Ammon's horn (tissue), 1 donor: Measurements from ENCODE around the gene CACNG1.

Source experiments
- DNase-seq: peaks from one replicate; pipeline ENCODE4 v3.0.0-alpha.2; 2016; ENCODE audit warnings: low spot score

CACNG1 gene

GRCh38 chr17:67051837-67052236, 7.5 kb downstream of the CACNG1 start:
- no peak for DNase-seq

- DNase-seq = no peak
Measured at GRCh38 chr17:67052720-67053437, 8.5 kb downstream of the CACNG1 start.

DNA sequence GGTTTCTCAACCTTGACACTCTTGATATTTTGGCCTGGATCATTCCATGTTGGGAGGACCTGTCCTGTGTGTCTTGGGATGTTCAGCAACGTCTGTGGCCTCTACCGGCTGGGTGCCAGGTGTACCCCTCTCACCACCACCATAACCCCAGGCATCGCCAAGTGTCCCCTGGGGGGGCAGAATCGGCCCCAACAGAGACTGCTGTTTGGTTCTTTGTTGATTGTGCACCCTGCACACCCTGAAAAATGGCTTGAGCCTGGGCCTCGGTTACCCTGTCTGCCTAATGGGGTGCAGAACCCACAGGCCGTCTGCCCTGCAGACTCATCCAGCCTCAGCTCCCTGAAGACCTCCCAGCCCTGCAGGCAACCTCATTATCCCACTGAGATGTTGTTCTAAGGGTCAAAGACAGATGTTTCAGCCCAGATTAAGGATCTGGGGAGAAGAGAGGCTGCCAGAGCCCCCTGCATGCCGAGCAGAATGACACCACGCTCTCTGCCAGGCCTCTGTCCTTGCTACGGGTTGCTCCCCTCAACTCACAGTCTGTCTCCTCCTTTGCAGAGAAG, 9.2 kb downstream of the CACNG1 start:
- no peak for DNase-seq

DNA sequence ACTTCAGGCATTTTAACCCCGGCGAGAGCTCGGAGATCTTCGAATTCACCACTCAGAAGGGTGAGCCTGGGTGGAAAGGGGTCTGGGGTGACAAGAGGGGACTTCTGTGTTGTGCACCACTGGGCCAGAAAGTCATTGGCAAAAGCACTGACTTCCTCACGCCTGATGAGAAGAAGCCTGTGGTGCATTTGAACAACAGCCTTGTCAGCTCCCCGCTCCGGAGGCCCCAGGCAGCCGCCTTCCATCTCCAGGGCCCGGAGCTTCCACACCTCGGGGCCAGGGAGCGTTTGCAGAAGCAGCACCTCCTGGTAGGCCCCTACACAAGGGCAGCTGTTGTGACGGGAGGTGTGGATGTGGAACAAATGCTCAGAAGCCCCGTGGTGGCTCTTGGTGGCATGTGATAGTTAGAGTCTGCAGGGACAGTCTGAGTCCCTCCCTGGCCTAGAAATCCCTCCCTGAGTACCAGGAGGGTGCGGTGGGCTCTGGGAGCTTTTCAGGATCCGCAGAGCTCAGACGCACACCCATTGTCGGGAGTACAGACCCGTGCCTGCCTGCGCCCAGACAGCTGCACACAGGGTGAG, 9.7 kb downstream of the CACNG1 start:
- no peak for DNase-seq

GRCh38 chr17:67054608-67055007, 10.3 kb downstream of the CACNG1 start:
- no peak for DNase-seq

DNA sequence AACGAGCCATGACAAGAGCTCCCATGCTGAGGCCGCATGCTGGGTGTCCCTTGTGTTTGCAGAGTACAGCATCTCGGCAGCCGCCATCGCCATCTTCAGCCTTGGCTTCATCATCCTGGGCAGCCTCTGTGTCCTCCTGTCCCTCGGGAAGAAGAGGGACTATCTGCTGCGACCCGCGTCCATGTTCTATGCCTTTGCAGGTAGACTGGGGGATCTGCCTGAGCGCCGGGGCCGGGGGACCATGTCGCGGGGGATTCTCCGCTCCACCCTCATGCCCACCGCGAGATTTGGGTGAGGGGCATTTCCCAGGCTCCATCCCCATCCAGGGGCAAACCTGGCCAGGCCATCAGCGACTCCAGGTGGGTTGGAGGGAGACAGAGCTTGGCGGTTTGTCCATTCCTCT, 10.7 kb downstream of the CACNG1 start:
- no peak for DNase-seq

DNA sequence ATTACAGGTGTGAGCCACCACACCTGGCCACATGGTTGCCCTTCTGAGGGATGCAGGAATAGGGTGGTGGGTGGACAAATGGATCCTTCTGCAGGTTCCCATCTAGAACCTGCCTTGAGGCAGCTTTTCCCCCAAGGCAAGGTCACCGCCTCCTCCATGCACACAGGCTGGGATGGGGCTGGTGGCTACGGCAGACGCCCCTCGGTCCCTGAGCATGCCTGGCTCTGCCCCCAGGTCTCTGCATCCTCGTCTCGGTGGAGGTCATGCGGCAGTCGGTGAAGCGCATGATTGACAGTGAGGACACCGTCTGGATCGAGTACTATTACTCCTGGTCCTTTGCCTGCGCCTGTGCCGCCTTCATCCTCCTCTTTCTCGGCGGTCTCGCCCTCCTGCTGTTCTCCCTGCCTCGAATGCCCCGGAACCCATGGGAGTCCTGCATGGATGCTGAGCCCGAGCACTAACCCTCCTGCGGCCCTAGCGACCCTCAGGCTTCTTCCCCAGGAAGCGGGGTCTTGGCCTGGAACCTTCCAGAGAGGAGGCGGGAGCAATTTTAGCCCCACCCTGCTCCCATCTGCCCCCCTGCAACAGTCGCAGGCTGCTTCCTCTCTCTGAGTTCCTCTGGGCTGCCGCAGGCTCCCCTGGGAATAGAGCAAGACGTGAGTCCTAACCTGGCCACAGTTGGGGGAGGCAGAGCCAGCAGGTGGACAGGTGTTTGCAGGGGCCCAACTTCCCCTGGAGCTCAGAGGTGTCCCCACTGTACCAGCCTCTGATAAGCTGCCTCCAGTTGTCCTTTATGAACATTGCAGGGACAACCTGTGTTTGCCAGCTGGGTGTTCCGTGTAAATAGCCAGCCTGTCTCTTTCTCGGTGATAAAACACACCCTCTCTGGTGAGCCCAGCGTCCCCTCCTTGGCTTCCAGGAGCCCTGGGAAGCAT, 11.7 kb downstream of the CACNG1 start:
- no peak for DNase-seq

GRCh38 chr17:67056746-67057490, 12.6 kb downstream of the CACNG1 start:
- no peak for DNase-seq

GRCh38 chr17:67058036-67058435, 13.7 kb downstream of the CACNG1 start:
- no peak for DNase-seq

DNA sequence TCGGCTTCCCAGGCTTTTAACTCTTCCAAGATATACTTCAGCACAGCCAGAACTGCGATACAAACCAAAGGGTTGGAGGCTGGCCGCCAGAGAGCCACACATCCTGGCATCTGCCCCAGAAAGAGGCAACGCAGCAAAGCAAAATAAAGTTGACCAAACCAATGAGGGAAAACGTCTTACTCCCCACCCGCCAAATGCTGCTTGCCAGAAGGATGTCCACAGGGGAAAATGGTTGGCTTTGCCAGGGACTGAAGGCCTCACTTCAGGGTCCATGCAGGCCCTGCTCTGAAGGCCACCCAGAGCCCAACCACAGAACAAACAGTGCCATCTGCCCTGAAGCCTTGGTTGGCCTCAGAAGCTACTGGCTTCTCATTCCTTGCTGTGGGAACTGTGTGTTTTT, 15.0 kb downstream of the CACNG1 start:
- peak; percentile 15 for DNase-seq

- no peak for DNase-seq
Measured at GRCh38 chr17:67063141-67063540, 18.8 kb downstream of the CACNG1 start.

DNA sequence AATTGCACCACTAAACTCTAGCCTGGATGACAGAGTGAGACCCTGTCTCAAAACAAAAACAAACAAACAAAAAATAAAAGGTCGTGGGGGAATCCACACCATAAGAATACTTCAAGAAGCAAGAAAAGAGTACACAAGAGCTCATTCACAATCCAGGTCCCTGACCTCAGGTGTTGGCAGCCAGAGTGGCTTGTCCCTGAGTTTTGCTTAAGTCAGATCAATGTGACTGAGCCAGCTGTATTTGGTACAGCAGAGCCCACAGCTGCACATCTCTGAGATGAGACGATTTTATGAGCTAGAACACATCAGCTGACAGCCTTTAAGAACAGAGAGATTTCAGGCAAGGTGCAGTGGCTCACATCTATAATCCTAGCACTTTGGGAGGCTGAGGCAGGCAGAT, 22.4 kb downstream of the CACNG1 start:
- DNase-seq = no peak

DNA sequence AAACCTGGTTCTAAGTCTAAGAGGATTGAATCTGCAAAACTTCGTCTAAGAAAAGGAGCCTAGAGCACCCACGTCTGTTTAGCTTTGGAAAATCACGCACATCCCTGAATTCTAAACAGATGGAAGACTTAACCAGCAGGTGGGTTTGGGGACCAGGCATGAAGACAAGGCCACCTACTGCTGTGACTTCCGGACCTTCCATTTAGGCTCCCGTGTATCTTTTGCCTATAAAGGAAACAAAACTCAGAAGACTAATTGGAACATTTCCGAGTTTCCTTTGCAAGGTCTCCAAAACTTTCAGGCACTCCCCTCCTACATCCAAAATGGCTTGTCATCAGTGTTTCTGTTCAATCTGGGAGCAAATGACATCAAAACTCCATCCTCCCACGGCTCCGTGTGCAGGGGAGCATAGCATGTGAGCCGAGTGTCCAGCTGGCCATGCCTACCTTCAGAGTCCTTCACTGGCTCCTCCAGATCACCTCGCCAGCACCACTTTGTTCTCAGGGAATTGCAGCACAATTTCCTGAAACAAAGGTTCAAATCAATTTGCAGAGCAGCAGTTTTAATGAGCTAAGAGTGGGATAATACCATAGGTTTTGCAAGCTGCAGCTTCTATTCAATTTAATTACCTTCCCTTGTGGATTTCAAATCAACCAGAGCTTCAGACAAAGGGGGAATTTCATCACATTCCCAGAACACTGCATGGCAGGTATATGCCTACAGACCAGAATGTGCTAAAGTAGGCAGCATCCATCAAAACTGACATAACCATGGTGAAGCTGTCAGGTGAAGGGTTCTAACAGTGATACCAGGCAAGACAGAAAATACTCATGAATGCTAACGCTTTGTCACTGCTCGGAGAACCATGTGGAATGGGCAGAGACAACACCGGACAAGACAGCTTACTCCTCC, 23.5 kb downstream of the CACNG1 start:
- DNase-seq = no peak

DNA sequence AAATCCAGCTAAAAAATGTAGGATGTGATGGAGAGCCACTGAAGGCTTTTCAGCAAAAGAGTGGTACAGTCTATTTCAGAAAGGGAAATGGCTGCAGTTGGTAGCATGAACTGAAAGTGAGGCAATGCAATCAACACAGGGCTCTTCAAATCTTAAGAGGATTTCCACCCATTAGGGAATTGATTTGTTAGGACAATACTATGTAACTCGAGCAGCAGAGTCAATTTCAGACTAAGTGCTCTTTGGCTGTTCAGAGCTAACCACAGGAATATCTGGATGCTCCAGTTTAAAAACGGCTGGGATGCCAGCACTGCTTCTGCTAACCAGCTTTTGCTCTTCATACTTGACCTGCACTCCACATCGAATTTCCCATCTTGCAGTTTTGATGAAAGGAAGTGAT, 24.6 kb downstream of the CACNG1 start:
- no peak for DNase-seq

DNA sequence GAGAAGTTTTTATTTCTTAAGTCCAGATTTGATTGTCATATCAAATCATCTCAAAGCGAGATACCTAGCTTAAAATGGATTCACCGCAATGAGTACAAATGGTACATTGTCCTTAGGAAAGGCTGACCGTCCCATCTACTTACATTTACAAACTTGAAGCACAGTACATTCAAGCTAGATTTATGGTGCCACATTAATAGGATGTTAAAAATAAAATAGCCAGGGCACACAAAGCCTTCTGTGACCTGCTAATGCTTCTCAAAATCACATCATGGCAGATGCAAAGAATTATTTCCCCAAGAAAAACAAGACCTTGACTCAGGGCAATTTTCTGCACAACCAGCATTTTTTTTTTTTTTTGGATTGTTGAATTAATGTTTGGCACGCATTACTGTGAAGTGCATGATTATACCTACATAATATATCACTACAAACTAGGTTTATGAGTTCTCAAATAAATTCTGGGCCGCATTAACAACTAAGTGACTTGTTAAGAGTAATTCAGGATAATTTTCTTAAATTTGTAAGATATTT, 25.3 kb downstream of the CACNG1 start:
- DNase-seq = no peak

- DNase-seq = no peak
Measured at GRCh38 chr17:67071595-67071994, 27.2 kb downstream of the CACNG1 start.

DNA sequence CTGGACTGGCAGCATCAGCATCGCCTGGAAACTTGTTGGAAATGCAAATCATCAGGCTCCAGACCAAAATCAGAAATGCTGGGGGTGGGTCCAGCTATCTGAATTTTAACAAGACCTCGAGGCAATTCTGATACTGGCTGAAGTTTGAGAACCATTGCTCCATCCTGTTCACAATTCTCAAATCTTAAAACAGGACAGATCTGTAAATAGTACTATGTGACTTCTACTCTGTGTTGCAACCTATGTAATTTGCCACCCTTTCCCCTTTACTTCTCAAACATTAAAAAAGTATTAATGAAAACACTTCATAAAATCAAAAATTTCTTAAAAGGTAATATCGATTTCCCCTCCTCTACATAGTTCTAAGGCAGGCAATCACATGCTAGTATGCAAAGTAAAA, 28.5 kb downstream of the CACNG1 start:
- no peak for DNase-seq

GRCh38 chr17:67074781-67075180, 30.4 kb downstream of the CACNG1 start:
- no peak for DNase-seq

DNA sequence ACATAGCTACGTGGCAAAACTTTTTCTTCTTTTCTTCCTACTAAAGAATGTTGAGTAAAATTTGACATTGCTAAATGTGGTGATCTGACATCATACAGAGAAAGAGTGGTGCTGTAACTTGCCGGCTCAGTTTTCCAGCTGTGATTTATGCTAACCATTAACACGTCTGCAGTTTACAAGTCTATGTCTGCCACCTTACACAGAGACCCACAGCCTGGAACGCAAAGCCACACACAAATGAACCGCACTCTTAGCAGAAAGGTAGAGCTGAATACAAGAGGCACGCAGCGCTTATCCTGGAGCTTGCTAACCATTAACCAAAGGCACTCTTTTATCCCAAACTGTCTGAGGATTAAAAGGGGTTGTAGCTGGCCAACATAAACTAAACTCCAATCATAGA, 31.9 kb downstream of the CACNG1 start:
- no peak for DNase-seq

- DNase-seq = no peak
Measured at GRCh38 chr17:67078292-67078691, 33.9 kb downstream of the CACNG1 start.

DNA sequence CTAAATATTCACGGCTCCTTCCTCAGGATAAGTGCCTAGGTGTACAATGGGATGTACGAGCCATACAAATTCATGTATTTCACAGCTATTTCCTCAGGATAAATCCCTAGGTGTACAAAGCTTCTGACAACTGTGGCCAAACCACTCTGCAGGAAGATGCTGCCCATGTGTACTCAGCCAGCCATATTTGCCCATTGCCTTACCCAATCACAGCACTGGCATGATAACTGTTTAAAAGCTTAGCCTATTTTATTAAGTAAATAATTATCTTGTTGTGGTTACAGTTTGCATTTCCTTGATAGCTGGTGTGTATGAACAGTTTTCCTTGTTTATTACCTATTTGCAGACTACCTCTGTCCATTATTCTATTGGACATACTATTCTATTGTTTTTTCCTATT, 35.1 kb downstream of the CACNG1 start:
- no peak for DNase-seq
